Activated CD4-positive, alpha-beta T cell treated with anti-CD3 and anti-CD28 coated beads, Interleukin-2, Interleukin-4, amounts not matched to agents 100 ng/mL and 50 ng/mL, durations not matched to agents 16 hours and 8 hours (primary cell): Measurements from ENCODE around the gene PIK3R2.

Source experiments
- DNase-seq: peaks from one replicate; pipeline ENCODE4 v3.0.0-alpha.2; 2020; ENCODE audit warnings: low spot score

The PIK3R2 gene

GRCh38 chr19:18123819-18124218 lies 29.1 kb upstream of the PIK3R2 start:
- no peak for DNase-seq

GRCh38 chr19:18126097-18126496 lies 26.9 kb upstream of the PIK3R2 start:
- no peak for DNase-seq

- DNase-seq, result peak; percentile 35
Observed at GRCh38 chr19:18128044-18128443, 24.9 kb upstream of the PIK3R2 start.

GRCh38 chr19:18128805-18129204 lies 24.2 kb upstream of the PIK3R2 start:
- DNase-seq, result no peak

GRCh38 chr19:18130523-18131242 lies 22.3 kb upstream of the PIK3R2 start:
- no peak for DNase-seq

- no peak for DNase-seq
Observed at GRCh38 chr19:18131841-18132596, 20.9 kb upstream of the PIK3R2 start.

- no peak for DNase-seq
Observed at GRCh38 chr19:18135712-18136584, 17.0 kb upstream of the PIK3R2 start.

GRCh38 chr19:18137242-18137641 lies 15.7 kb upstream of the PIK3R2 start:
- DNase-seq, result no peak

- no peak for DNase-seq
Observed at GRCh38 chr19:18137657-18138339, 15.2 kb upstream of the PIK3R2 start.

- no peak for DNase-seq
Observed at GRCh38 chr19:18140473-18140872, 12.5 kb upstream of the PIK3R2 start.

GRCh38 chr19:18141031-18141430 lies 11.9 kb upstream of the PIK3R2 start:
- no peak for DNase-seq

GRCh38 chr19:18143902-18144301 lies 9.1 kb upstream of the PIK3R2 start:
- no peak for DNase-seq

- no peak for DNase-seq
Observed at GRCh38 chr19:18144361-18144760, 8.6 kb upstream of the PIK3R2 start.

- no peak for DNase-seq
Observed at GRCh38 chr19:18144906-18145305, 8.1 kb upstream of the PIK3R2 start.

- DNase-seq, result no peak
Observed at GRCh38 chr19:18145391-18145999, 7.5 kb upstream of the PIK3R2 start.

GRCh38 chr19:18147396-18147795 lies 5.6 kb upstream of the PIK3R2 start:
- DNase-seq, result no peak

- DNase-seq, result no peak
Observed at GRCh38 chr19:18149596-18149975, 3.4 kb upstream of the PIK3R2 start.

- DNase-seq, result no peak
Observed at GRCh38 chr19:18150776-18151624, 2.0 kb upstream of the PIK3R2 start.

GRCh38 chr19:18152442-18152816 lies 534 bp upstream of the PIK3R2 start:
- peak; percentile 99 for DNase-seq

- DNase-seq, result no peak
Observed at GRCh38 chr19:18153556-18154134, 682 bp downstream of the PIK3R2 start.
